GM10266 (cell line): ENCODE results near the gene CDHR1.

Experiments
- DNase-seq: peaks from one replicate; pipeline ENCODE4 v3.0.0; 2012; ENCODE audit errors: extremely low spot score
- CTCF ChIP-seq: IDR thresholded peaks from 2 replicates; pipeline ENCODE4 v1.5.1; 2012; ENCODE audit warnings: mild to moderate bottlenecking, low read depth; ENCODE audit not compliant: control insufficient read depth, insufficient read depth; ENCODE audit errors: missing control alignments

Gene CDHR1

DNA sequence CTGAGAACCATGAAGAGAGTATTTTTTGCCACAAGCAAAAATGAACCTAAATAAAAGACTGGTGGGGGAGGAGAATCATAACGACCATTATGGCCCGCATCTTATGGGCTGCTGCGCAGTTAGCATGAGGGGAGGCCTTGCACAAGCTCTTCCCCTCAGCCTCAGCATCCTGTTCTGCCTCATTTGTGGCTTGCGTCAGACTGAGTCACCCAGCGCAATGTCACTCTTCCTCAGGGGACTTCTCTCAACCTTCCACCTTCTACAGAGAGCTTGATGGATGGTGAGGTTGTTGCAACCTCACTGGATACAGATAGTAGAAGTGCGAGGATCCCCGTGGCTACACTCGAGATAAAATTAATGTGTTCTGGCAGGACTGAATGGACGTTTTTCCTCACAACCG is 37.6 kb upstream of the CDHR1 start:
- DNase-seq, result no peak
- TF ChIP-seq CTCF, result no peak

GRCh38 chr10:84158061-84158460 is 36.3 kb upstream of the CDHR1 start:
- no peak for TF ChIP-seq CTCF
- DNase-seq, result no peak

GRCh38 chr10:84158550-84158949 is 35.8 kb upstream of the CDHR1 start:
- no peak for DNase-seq
- no peak for TF ChIP-seq CTCF

- no peak for TF ChIP-seq CTCF
- no peak for DNase-seq
Observed at GRCh38 chr10:84159076-84159685, 35.2 kb upstream of the CDHR1 start.

DNA sequence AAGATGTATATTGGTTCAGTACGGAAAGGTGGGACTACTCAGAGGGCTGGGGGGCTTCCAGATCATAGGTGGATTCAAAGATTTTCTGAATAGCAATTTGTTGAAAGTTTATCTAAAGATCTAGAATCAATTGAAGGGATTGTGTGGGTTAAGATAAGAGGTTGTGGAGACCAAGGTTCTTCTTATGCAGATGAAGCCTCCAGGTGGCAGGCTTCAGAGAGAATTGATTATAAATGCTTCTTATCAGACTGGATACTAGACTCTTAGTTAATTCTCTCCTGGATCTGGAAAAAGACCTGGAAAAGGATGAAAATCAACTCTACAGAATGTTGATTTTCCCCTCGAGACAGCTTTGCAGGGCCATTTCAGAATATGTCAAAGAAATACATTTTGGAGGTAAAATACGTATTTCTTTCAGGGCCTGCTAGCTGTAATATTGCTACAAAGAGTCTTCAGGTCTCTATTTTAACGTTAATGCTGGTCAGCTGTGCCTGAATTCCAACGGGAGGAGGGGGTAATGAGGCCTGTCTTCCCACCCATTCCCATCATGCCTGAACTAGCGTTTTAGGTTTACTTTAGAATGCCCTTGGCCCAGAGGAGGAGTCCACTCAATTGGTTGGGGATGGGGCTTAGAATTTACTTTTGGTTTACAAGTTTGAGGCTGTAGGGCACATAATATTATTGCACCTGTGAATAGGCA is 33.5 kb upstream of the CDHR1 start:
- DNase-seq, result no peak
- peak; percentile 15 for TF ChIP-seq CTCF

- TF ChIP-seq CTCF, result no peak
- DNase-seq, result no peak
Observed at GRCh38 chr10:84163996-84164395, 30.3 kb upstream of the CDHR1 start.

GRCh38 chr10:84164442-84164841 is 29.9 kb upstream of the CDHR1 start:
- no peak for DNase-seq
- TF ChIP-seq CTCF, result no peak
